GM18907 (cell line): ENCODE results near the gene KIAA0232.
"Not testable (repeated sequence)": the region's sequence is repeated elsewhere in the genome, so short reads cannot be mapped to it uniquely, and the experiment has no call there.

Source experiments
- ATAC-seq: cut with Tn5 transposase; IDR thresholded peaks from one replicate; pipeline ENCODE4 v1.9.1; 2021; ENCODE audit warnings: mild to moderate bottlenecking, moderate library complexity; ENCODE audit not compliant: unreplicated experiment

Gene KIAA0232

DNA sequence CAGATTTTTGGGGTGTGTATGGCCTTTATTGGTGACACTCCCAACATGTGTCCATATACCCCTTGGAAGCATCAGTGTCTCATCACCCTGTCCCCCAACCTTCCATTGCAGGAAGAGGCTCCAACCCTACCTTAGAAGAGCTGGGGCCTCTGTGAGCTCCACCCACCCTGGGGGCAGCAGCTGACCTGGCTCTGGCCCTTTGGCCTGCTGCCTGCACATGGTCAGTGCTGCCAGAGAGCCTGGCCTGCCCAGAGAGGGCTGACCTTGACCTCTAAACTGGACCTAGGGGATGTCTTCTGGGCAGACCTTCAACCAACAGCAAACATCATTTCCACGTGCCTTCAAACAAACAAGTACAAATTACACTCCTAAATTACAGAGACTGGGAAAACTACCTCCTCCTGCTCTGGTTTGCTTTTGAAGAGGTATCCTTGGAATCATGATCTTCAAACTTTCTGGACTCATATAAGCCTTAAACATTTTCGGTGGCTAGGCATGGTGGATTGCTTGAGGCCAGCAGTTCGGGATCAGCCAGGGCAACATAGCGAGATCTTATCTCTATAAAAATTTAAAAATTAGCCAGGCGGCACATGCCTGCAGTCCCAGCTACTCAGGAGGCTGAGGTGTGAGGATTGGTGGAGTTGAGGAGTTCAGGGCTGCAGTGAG, 27.3 kb upstream of the KIAA0232 start:
- ATAC-seq, result no peak

DNA sequence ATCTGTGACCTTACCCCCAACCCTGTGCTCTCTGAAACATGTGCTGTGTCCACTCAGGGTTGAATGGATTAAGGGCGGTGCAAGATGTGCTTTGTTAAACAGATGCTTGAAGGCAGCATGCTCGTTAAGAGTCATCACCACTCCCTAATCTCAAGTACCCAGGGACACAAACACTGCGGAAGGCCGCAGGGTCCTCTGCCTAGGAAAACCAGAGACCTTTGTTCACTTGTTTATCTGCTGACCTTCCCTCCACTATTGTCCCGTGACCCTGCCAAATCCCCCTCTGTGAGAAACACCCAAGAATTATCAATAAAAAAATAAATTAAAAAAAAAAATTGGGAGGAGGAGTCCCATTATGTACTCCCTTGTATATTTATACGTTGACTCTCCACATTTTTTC, 26.2 kb upstream of the KIAA0232 start:
- ATAC-seq, result not testable (repeated sequence)

DNA sequence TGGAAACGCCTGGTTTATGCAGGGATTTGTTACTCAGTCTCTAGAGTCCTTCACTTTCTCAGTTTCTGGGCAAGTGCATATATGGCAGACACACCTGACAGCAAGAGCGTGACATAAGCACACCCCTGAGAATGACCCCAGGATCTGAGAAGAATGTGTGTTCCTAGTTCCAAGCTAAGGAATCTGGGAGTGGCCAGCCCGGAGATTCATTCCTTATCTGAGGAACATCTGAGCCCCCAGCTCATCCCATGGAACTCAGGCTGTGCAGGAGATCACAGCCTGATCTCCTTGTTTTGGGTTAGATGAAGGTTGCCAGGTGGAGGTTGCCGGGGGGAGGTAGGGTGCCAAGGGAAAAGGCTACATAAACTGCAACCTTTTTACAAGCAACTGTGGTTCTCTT, 23.8 kb upstream of the KIAA0232 start:
- ATAC-seq, result no peak

DNA sequence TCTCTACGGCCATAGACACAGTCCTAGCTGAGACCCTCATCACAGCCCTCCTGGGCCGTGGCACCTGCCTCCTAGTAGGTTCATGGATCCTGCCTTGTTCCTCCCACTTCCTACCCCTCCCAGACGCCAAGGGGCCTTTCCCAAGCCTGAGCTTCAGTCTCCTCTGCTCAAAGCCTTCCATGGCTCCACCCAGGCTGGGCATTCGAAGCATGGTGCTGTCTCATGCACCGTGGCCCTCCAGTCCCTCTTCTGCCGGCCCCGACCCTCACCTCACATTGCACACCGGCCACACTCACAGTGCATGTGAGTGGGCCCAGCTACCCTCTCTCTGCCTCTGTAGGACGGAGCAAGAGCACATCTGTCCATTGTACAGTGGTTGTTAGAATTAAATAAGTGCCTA, 21.7 kb upstream of the KIAA0232 start:
- ATAC-seq, result no peak

DNA sequence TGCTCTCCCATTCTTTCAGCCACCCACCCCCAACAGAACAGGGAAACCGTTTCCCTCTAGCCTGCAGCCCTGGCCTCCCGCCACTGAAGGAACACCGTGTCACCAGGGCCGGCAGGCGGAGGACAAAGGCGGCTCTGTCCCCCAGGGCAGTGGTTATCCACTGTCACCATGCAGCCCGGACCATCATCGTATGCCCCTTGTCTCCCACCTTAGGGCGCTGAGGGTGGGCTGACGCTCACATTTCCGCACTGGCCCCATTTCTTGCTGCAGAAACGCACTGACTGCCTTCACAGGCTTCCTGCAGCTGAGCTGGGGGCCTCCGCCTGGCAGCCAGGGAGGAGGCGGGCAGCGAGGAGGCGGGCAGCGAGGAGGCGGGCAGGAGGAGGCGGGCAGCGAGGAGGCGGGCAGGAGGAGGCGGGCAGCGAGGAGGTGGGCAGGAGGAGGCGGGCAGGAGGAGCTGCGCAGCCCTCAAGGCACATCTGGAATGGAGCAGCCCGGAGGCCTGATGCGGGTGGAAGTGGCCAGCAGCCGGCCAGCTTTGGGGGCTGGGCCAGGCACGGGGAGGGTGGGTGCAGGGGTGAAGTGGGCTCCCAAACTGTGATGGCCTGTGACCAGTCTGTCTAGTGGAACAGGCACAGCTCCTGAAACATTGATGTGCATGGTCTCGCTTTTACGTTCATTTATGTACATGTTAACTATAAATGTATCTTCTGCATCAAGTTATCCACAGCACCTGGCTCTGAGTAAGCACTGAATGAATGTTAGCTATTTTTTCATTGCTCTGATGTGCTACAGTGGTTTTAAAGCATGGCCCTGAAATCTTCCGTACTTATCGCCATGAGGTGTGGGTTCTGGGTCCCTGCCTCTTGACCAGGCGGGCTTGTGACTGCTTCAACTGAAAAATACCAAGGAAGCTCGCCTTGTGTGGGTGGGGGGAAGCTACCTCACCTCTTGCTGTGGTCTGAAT, 20.6 kb upstream of the KIAA0232 start:
- no peak for ATAC-seq

DNA sequence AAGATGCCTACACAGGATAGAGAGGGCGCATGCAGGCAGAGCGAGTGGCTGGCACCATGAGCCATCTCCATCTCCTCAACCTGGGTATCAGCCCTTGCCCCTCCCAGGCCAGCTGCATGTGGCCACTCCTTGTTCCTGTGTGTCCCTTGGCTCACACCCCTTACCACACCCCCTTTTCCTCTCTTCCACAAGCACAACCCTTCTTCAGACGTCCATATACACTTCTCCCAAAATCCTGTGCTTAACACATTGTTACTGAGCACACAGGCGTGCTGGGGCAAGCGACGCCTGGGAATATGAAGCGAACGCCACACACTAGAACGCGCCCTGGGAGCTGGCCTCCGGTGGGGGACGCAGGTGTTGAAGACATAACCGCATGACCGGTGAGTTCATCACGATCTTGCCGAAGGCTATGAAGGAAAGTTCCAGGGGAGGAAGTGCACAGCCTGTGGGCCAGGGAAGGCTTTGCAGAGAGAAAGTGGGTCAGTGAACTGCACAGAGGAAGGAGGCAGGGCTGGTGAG, 19.1 kb upstream of the KIAA0232 start:
- no peak for ATAC-seq

DNA sequence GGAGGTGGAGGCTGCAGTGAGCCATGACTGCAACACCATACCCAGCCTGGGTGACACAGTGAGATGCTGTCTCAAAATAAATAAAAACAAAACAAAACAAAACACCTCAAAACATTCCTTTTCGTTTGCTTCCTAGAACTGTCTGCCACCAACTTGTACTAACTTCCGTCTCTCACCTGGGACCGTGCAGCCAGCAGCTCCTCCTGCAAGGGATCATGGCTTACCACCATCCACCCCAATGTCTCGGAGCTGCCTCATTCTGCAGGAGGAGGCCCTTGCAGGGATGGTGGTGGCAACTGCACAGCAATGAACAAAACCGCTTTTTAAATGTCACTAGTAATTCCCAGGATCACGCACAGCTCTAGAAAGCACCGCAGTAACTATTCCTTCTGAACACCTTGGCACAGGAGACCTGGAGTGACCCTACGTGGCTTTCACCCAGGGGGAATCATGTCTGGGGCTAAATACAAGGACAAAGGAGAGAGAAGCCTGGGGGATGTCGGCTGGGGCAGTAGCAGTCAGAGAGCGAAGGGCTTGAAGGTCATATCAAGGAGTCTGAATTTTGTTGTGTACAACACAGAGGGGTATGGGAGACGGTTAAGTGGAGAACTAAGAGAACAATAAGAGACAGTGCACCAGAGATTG, 17.4 kb upstream of the KIAA0232 start:
- ATAC-seq, result no peak

DNA sequence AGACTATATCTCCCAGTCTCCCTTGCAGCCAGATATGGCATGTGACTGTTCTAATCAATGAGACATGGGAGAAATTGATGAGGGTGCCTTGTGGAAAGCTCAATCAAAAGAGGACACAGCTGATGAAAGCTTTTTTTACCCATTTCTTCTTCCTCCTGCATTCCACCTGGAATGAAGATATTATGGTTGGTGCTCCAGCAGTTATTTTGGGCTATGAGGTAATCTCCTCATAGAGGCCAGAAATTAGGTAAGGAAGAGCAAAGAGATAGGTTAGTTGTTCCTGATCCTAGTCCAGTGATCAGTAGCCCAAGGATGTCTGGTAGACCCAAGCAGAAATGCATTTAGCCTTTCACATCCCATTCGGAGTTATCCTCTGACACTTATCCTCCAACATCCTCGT, 16.8 kb upstream of the KIAA0232 start:
- no peak for ATAC-seq

DNA sequence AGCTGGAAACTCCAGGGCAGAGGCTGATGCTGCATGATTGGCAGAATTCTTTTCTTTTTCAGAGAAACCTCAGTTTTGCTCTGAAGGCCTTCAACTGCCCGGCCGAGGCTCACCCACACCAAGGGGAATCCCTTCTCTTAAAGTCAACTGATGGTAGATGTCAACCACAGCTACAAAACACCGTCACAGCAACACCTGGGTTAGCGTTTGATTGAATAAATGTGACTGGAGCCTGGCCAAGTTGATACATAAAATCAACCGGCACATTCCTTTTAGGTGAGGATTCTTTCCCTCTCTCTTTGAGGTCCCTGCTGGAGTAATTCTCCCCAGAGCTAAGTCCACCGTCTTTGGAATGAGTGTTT, 15.2 kb upstream of the KIAA0232 start:
- no peak for ATAC-seq

DNA sequence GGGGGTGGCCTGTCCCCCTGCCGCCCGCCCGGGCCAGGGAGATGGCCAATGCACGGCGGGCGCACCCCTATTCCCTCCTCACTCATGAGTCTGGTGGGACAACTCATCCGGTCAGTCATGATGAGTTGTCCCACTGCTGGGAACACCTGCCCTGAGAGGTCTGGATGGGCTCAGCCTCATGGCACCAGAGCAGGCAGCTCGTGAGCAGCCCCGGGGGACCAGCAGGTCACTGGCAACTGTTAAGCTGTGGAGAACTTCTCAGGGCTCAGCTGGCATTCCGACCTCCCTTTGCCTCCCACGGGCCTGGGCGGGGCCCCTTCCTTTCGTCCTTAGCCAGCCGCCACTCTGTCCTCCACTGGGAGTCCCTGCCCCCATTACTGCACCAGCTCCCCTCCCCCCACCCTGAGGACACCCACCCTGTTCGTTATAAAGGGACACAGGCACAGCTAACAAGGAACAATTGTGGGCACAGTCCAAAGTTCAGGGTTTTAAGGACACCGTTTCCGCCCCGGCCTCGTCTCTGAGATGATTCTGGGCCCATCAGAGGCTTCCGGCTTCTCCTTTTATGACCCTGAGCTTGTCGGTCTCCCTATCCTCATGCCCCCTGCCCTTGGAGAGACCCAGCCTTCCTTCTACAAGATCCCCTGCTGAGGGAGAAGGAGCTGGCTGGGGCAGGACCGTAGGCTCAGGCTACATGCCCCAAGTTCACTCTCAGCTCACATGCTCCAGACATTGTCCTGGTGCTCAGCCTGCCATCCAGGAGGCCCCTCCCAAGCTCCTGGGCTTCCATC, 14.6 kb upstream of the KIAA0232 start:
- no peak for ATAC-seq

DNA sequence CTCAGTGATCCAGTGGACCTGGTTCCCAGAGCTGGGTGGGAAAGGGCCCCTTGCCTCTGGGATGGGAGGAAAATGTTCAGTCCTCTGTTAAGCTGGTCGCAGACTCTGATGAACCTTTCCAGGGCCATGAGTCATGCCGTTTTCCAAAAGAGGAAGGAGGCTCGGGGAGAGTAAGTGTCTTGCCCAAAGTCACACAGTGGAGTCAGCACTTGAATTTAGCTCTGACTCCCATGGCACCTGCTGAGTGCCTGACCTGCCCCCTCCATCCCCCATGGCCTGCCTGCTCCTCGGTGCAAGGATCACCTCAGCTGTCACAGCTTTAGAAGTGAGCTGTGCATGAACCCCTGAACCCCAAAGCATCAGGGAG, 14.0 kb upstream of the KIAA0232 start:
- no peak for ATAC-seq

DNA sequence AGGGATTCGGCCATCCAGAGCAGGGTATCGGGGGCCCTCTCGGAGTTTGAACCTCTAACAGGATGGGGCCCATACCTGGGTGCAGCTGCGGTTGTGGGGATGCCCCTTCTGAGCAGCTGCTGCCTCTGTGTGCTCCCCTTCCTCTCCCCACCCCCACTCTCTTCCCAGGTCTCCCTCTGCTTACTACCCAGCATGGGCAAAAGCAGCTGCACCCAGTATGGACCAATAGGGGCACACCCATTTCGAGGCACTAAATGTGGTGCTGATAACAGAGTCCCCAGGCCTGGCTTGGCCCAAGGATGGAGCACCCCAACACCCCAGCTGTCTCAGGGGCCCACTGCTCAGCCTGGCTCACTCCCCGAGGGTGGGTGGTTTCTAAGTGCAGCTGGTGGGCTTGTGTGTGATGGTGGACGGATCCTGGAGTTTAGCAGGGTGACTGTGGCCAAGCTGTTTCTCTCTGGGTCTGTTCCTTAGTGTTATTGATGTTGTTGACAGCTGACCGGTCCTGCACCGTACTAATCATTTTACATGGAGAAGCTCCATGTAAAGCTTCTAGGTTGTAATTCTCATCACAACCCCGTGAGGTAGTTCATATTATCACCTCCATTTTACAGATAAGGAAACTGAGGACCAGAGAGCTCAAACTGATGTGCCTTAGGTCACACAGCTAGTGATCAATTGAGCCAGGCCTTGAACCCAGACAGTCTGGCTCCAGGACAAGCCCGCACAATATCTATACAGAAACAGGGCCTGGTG, 13.1 kb upstream of the KIAA0232 start:
- no peak for ATAC-seq

DNA sequence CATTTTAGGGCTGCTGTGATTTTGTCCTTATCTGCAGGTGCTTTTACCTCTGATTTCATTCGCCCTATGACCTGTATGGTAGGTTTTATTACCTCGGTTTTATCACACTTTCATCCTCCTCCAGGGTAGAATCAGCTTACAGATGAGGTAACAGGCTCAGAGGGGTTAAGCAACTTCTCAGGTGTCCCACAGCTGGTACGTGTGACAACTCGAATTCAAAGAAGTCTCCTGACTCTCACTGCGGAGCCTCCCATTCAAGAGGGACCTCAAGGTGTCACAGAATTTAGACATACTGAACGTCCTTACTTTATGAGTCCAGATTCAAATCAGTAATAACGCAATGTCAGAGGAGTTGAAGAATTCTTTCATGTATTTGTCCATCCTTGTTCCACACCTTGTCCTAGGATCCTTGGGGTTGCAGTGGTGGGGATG, 12.5 kb upstream of the KIAA0232 start:
- no peak for ATAC-seq

DNA sequence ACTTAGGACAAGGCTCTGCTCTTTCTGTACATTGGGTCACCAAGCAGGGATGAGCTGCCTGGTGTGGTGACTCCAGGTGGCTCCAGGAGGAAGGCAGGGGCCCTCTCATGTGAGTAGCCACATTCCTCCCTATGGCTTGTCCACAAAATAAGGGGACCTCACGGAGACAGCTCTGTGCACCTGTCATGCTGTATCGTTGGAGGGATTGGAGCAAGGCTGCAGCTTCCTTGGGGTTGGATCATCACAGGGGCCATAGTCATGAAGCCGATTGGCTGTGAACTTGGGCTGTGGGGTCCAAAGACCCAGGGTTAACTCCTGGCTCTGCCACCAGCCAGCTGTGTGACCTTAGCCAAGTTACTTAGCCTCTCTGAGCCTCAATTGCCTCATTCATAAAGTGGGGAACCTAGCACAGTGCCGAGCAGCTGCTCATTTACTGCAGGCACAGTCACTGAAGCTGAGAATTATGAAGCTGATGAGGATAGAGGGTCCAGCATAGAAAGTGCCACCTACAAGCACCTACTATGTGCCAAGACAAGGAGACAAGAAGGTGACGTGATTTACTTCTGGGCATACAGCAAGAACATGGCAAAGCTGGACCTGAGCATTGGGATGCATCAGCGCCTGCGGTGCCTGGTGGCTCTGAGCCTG, 11.8 kb upstream of the KIAA0232 start:
- ATAC-seq, result no peak

DNA sequence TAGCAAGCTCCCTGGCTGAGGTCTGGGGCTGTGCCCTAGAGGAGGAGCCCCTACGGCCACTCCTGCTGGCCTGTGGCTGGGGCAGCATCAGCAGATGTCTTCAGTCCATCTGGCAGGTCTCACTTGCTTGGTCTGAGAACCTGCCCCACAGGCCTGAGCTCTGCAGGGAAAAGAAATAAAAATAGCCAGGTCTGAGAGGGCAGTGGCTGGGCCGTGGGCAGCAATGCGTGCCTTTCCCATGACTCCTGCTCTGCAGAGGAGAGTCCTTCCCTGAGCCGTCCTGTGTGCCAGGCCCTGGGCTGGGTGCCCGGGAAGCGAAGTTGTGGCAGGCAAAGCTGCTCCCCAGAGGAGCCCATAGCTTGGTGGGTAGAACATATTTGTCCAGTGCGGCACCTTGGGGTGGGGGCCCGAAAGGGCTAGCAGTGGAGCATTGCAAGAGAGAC, 11.3 kb upstream of the KIAA0232 start:
- ATAC-seq, result no peak

DNA sequence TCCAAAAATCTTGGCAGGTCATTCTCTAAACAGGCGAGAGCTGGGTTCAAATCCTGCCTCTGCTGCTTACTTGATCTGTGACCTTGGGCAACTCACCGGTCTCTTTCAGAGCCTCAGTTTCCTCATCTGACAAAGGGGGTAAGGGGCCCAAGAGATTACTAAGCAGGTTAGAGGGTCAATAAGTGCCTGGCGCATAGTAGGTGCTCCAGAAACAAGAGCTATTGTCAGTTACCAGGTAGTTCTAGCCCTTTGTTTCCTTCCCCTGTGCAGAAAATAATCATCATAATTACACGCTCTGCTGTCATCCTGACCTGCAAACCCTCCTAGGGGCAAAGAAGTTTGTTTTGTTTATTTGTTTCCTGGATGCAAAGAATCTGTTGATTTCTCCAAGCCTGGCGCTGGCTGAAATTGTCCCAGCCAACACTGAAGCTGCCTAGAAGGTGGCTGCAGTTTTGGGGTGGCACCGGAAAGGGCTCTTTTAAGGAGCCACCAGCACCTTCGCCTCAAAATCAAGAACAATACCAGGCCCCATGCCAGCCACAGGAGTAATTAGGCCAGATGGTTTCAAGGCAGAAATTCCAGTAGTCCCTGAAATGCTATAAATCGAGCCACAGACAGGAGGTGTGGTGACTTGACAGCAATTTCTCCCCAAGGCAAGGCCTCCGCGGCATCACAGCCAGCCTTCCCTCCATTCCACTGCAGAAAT, 10.2 kb upstream of the KIAA0232 start:
- no peak for ATAC-seq

DNA sequence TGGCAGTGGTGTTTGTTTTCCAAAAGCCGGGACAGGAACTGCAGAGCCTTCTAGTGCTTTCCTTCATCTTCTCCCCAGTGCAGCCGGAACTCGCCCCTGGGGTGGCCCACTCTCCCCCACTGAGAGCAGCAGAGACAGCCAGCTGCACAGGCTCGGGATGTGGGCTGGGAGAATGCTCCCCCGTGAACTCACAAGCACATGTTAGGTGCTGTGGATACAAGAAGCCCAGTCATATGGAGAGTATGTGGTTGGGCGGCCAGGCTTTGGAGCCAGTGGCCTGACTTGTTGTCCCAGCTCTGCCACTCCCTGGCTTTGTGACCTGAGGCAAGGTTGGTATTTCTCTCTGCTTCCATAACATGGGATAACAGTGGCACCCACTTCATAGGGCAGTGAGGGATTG, 9.4 kb upstream of the KIAA0232 start:
- ATAC-seq, result no peak

DNA sequence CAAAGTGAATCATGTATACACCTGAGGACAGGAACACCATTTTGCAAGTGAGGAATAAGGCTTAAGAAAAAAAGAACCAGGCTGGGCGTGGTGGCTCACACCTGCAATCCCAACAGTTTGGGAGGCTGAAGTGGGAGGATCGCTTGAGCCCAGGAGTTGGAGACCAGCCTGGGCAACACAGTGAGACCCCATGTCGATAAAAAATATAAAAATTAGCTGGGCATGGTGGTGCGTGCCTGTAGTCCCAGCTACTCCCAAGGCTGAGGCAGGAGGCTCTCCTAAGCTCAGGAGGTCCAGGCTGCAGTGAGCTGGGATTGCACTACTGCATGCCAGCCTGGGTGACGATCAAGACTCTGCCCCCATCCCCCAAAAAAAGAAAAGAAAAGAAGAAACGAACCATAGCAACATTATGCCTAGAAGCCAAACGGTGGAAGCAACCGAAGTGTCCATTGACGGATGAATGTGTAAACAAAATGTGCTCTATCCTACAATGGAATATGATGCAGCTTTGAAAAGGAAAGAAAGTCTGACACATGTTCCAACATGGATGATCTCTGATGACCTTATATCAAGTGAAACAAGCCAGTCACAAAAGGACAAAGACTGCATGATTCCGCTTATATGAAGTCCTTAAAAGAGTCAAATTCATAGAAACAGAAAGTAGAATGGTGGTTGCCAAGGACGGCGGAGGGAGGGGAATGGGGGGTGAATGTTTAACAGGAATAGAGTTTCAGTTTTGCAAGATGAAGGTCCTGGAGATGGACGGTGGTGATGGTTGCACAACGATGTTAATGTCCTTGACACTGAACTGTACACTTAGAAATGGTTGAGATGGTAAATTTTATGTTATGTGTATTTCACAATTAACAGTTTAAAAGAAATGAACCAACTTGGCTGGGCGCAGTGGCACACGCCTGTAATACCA, 8.6 kb upstream of the KIAA0232 start:
- ATAC-seq, result no peak
